ENCODE data around the gene FGF18. TPM values are rescaled to one million over a fixed set of nuclear protein-coding genes. Genes with fewer than 3 reads are reported as not detected.

The FGF18 gene
- total and polyA plus RNA-seq, 4 donors, result 1.8 to 3.4 (median 2.5) TPM

GRCh38 chr5:171453056-171453725, 33.7 kb downstream of the FGF18 start:
- no peak for DNase-seq
- 92 to 94% methylated on average over 11 of the region's 11 CpGs for WGBS, 2 donors
- Histone ChIP-seq H3K4me3 (no peak overlapping the region), H3K27me3 (ENCODE audit: control insufficient read depth in 3 of 3, insufficient read depth in 3 of 3, low read length in 2 of 3) (no peaks in the 10 kb centered on the region), H3K4me1 (ENCODE audit: control insufficient read depth in 5 of 5, insufficient read depth in 5 of 5, low read length in 5 of 5) (peaks cover 0 to 2% (median 0%) of the 10 kb centered on the region in 5 donors), H3K27ac (ENCODE audit: low read depth in 1 of 2, low read length in 1 of 2) (no peak overlapping the region), H3K36me3 (ENCODE audit: control insufficient read depth in 4 of 4, insufficient read depth in 4 of 4, low read length in 4 of 4) (no peaks in the 10 kb centered on the region), H3K9ac (ENCODE audit: insufficient read depth in 1 of 2, low read length in 2 of 2) (no peak overlapping the region), H3K9me3 (ENCODE audit: control insufficient read depth in 4 of 4, insufficient read depth in 3 of 4, low read length in 3 of 4) (no peaks in the 10 kb centered on the region)
- TF ChIP-seq CTCF (IDR thresholded peaks at IDR 0.05; ENCODE audit: control extremely low read depth, extremely low read depth), result no peak
- no peak for ATAC-seq (ENCODE audit: insufficient read depth, low FRiP score)

GRCh38 chr5:171453988-171454387, 34.5 kb downstream of the FGF18 start:
- Histone ChIP-seq H3K27ac (ENCODE audit: low read depth in 1 of 2, low read length in 1 of 2) (no peak overlapping the region), H3K27me3 (ENCODE audit: control insufficient read depth in 3 of 3, insufficient read depth in 3 of 3, low read length in 2 of 3) (no peaks in the 10 kb centered on the region), H3K4me1 (ENCODE audit: control insufficient read depth in 5 of 5, insufficient read depth in 5 of 5, low read length in 5 of 5) (peaks cover 0 to 2% (median 0%) of the 10 kb centered on the region in 5 donors), H3K36me3 (ENCODE audit: control insufficient read depth in 4 of 4, insufficient read depth in 4 of 4, low read length in 4 of 4) (no peaks in the 10 kb centered on the region), H3K4me3 (no peak overlapping the region), H3K9ac (ENCODE audit: insufficient read depth in 1 of 2, low read length in 2 of 2) (no peak overlapping the region), H3K9me3 (ENCODE audit: control insufficient read depth in 4 of 4, insufficient read depth in 3 of 4, low read length in 3 of 4) (no peaks in the 10 kb centered on the region)
- TF ChIP-seq CTCF (IDR thresholded peaks at IDR 0.05; ENCODE audit: control extremely low read depth, extremely low read depth), result no peak
- 93 to 100% methylated on average over 2 of the region's 2 CpGs for whole genome bisulfite sequencing, 2 donors
- no peak for DNase-seq
- no peak for ATAC-seq (ENCODE audit: insufficient read depth, low FRiP score)

DNA sequence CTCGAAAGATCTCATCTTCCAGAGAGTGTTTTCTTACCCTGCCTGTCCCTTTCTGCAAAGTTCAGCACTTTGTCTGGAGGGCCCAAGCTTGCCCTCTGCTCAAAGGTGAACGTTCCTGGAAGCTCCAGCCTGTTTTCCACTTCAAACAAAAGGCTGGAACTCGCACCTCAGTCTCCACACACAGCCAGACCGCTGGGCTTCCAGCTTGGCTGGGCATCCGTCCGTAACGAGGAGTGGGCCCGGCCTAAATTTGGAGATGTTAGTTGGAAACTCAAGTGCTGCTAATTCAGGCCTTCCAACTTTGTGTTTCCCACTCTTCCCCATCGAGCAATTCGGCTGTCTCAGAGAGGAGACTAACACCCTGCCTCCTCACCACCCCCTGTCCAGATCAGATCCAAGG, 35.1 kb downstream of the FGF18 start:
- TF ChIP-seq CTCF (IDR thresholded peaks at IDR 0.05; ENCODE audit: control extremely low read depth, extremely low read depth), result no peak
- DNase-seq, result no peak
- 81 to 93% methylated on average over 10 of the region's 10 CpGs for WGBS, 2 donors
- Histone ChIP-seq H3K27me3 (ENCODE audit: control insufficient read depth in 3 of 3, insufficient read depth in 3 of 3, low read length in 2 of 3) (no peaks in the 10 kb centered on the region), H3K4me1 (ENCODE audit: control insufficient read depth in 5 of 5, insufficient read depth in 5 of 5, low read length in 5 of 5) (peaks cover 0 to 2% (median 0%) of the 10 kb centered on the region in 5 donors), H3K9me3 (ENCODE audit: control insufficient read depth in 4 of 4, insufficient read depth in 3 of 4, low read length in 3 of 4) (no peaks in the 10 kb centered on the region), H3K36me3 (ENCODE audit: control insufficient read depth in 4 of 4, insufficient read depth in 4 of 4, low read length in 4 of 4) (no peaks in the 10 kb centered on the region), H3K27ac (ENCODE audit: low read depth in 1 of 2, low read length in 1 of 2) (no peak overlapping the region), H3K4me3 (no peak overlapping the region), H3K9ac (ENCODE audit: insufficient read depth in 1 of 2, low read length in 2 of 2) (no peak overlapping the region)
- no peak for ATAC-seq (ENCODE audit: insufficient read depth, low FRiP score)

GRCh38 chr5:171455522-171455921, 36.1 kb downstream of the FGF18 start:
- H3K9me3 ChIP-seq (ENCODE audit: control insufficient read depth in 4 of 4, insufficient read depth in 3 of 4, low read length in 3 of 4), result no peaks in the 10 kb centered on the region
- no peak for ATAC-seq (ENCODE audit: insufficient read depth, low FRiP score)
- no peak for TF ChIP-seq CTCF (IDR thresholded peaks at IDR 0.05; ENCODE audit: control extremely low read depth, extremely low read depth)
- no peaks in the 10 kb centered on the region for H3K36me3 ChIP-seq (ENCODE audit: control insufficient read depth in 4 of 4, insufficient read depth in 4 of 4, low read length in 4 of 4)
- H3K27ac ChIP-seq (ENCODE audit: low read depth in 1 of 2, low read length in 1 of 2), result no peak overlapping the region
- no peak overlapping the region for H3K4me3 ChIP-seq
- no peak for DNase-seq
- H3K4me1 ChIP-seq (ENCODE audit: control insufficient read depth in 5 of 5, insufficient read depth in 5 of 5, low read length in 5 of 5), result peaks cover 0 to 2% (median 0%) of the 10 kb centered on the region in 5 donors
- H3K27me3 ChIP-seq (ENCODE audit: control insufficient read depth in 3 of 3, insufficient read depth in 3 of 3, low read length in 2 of 3), result no peaks in the 10 kb centered on the region
- H3K9ac ChIP-seq (ENCODE audit: insufficient read depth in 1 of 2, low read length in 2 of 2), result no peak overlapping the region
- WGBS, 2 donors, result 85 to 97% methylated on average over 2 of the region's 2 CpGs

All from lung (tissue), 12 donors.